Vagina (tissue), 2 donors: Measurements from ENCODE around the gene NAMPT. TPM values are rescaled to one million over a fixed set of nuclear protein-coding genes. Genes with fewer than 3 reads are reported as not detected.

ENCODE experiments used
- DNase-seq, 2 donors: peaks; one replicate each; pipeline ENCODE4 v3.0.0-alpha.2; 2017; ENCODE audit errors: extremely low spot score in 2 of 2
- H3K27ac ChIP-seq: fragments of 200-600 bp; sonication (generic); one replicate; pipeline ENCODE4 v1.5.1; 2019
- H3K27me3 ChIP-seq: fragments of 200-600 bp; sonication (generic); one replicate; pipeline ENCODE4 v1.5.1; 2019
- H3K36me3 ChIP-seq, 2 donors: fragments of 200-600 bp; sonication (generic); one replicate each; pipeline ENCODE4 v1.5.1; 2017 to 2019
- H3K4me1 ChIP-seq: fragments of 200-600 bp; sonication (generic); one replicate; pipeline ENCODE4 v1.5.1; 2019
- H3K4me3 ChIP-seq, 2 donors: fragments of 200-600 bp; sonication (generic); 1 replicate in 1 of 2; 2 replicates in 1 of 2; pipeline ENCODE4 v1.5.1; 2016 to 2019
- H3K9me3 ChIP-seq: fragments of 200-600 bp; sonication (generic); one replicate; pipeline ENCODE4 v1.5.1; 2019
- CTCF ChIP-seq, 3 experiments: fragments of 450-650 bp in 2 of 3; fragments of 200-600 bp in 1 of 3; sonication (generic) in 1 of 3; IDR thresholded peaks; one replicate each; pipeline ENCODE4 v1.5.1; 2017 to 2019; ENCODE audit warnings: antibody characterized with exemption in 3 of 3, mild to moderate bottlenecking in 2 of 3, moderate library complexity in 2 of 3
- POLR2A ChIP-seq, 2 donors: fragments of 450-650 bp; IDR thresholded peaks; one replicate each; pipeline ENCODE4 v1.6.1; 2017; ENCODE audit warnings: antibody characterized with exemption in 2 of 2, mild to moderate bottlenecking in 2 of 2, moderate library complexity in 2 of 2
- POLR2AphosphoS5 ChIP-seq, 2 donors: sonication (generic); formaldehyde crosslinking; IDR thresholded peaks; one replicate each; pipeline ENCODE4 v1.9.0; 2017; ENCODE audit warnings: antibody characterized with exemption in 2 of 2, mild to moderate bottlenecking in 2 of 2, low read depth in 1 of 2; ENCODE audit not compliant: insufficient read depth in 1 of 2
- intact Hi-C: fragments of 100-400 bp; cut with DNase I; formaldehyde crosslinking; loops from one replicate; pipeline ENCODE4 v1.15.1; 2023
- total RNA-seq: library from RNA; depleted of rRNA; stranded (reverse); fragments of >200 nt; gene quantifications from one replicate; pipeline ENCODE4 v1.2.3, GENCODE V29; 2016

The NAMPT gene
- total RNA-seq, 1 donor from 2014 or later = 400 TPM

- DNase-seq = no peak
- intact Hi-C loops = no loop called here
- TF ChIP-seq POLR2AphosphoS5 (IDR thresholded peaks at IDR 0.05; ENCODE audit: insufficient read depth in 1 of 2, low read depth in 1 of 2) (no peak), POLR2A (IDR thresholded peaks at IDR 0.05) (no peak), CTCF (IDR thresholded peaks at IDR 0.05) (no peak)
- H3K36me3 ChIP-seq = no peaks in the 10 kb centered on the region
- no peak overlapping the region for H3K27ac ChIP-seq
- no peaks in the 10 kb centered on the region for H3K27me3 ChIP-seq
- H3K4me1 ChIP-seq = no peaks in the 10 kb centered on the region
- no peak overlapping the region for H3K4me3 ChIP-seq
- H3K9me3 ChIP-seq = no peaks in the 10 kb centered on the region
Observed at GRCh38 chr7:106294334-106294733, 9.6 kb upstream of the NAMPT start.

GRCh38 chr7:106291247-106291646 lies 6.5 kb upstream of the NAMPT start:
- no peaks in the 10 kb centered on the region for H3K9me3 ChIP-seq
- H3K27me3 ChIP-seq = no peaks in the 10 kb centered on the region
- peaks cover 2% of the 10 kb centered on the region for H3K4me1 ChIP-seq
- H3K4me3 ChIP-seq = no peak overlapping the region
- intact Hi-C loops = no loop called here
- TF ChIP-seq POLR2A (IDR thresholded peaks at IDR 0.05) (no peak), POLR2AphosphoS5 (IDR thresholded peaks at IDR 0.05; ENCODE audit: insufficient read depth in 1 of 2, low read depth in 1 of 2) (no peak), CTCF (IDR thresholded peaks at IDR 0.05) (no peak)
- H3K27ac ChIP-seq = no peak overlapping the region
- no peak for DNase-seq
- no peaks in the 10 kb centered on the region for H3K36me3 ChIP-seq

GRCh38 chr7:106290319-106290718 lies 5.5 kb upstream of the NAMPT start:
- Histone ChIP-seq H3K4me1 (peaks cover 10% of the 10 kb centered on the region), H3K9me3 (no peaks in the 10 kb centered on the region), H3K4me3 (no peak overlapping the region), H3K36me3 (no peaks in the 10 kb centered on the region), H3K27me3 (no peaks in the 10 kb centered on the region), H3K27ac (peak overlapping the region; percentile 36)
- TF ChIP-seq CTCF (IDR thresholded peaks at IDR 0.05) (no peak), POLR2AphosphoS5 (IDR thresholded peaks at IDR 0.05; ENCODE audit: insufficient read depth in 1 of 2, low read depth in 1 of 2) (peak in 1 of 2 donors; percentile 28), POLR2A (IDR thresholded peaks at IDR 0.05) (no peak)
- intact Hi-C loops = no loop called here
- no peak for DNase-seq

GRCh38 chr7:106289848-106290247 lies 5.1 kb upstream of the NAMPT start:
- H3K9me3 ChIP-seq = no peaks in the 10 kb centered on the region
- TF ChIP-seq POLR2AphosphoS5 (IDR thresholded peaks at IDR 0.05; ENCODE audit: insufficient read depth in 1 of 2, low read depth in 1 of 2) (no peak), CTCF (IDR thresholded peaks at IDR 0.05) (no peak), POLR2A (IDR thresholded peaks at IDR 0.05) (no peak)
- intact Hi-C loops = no loop called here

GRCh38 chr7:106288263-106288662 lies 3.5 kb upstream of the NAMPT start:
- Histone ChIP-seq H3K36me3 (no peaks in the 10 kb centered on the region), H3K27me3 (no peaks in the 10 kb centered on the region), H3K27ac (no peak overlapping the region), H3K4me3 (no peak overlapping the region), H3K9me3 (no peaks in the 10 kb centered on the region), H3K4me1 (peaks cover 16% of the 10 kb centered on the region)
- DNase-seq = no peak
- intact Hi-C loops = no loop called here
- TF ChIP-seq CTCF (IDR thresholded peaks at IDR 0.05) = no peak
- no peak for TF ChIP-seq POLR2AphosphoS5 (IDR thresholded peaks at IDR 0.05; ENCODE audit: insufficient read depth in 1 of 2, low read depth in 1 of 2)
- TF ChIP-seq POLR2A (IDR thresholded peaks at IDR 0.05) = no peak

More at GRCh38 chr7:106289848-106290247, 5.1 kb upstream of the NAMPT start:
- Histone ChIP-seq H3K4me3 (no peak overlapping the region), H3K36me3 (no peaks in the 10 kb centered on the region), H3K4me1 (peaks cover 10% of the 10 kb centered on the region), H3K27ac (peak overlapping the region; percentile 6), H3K27me3 (no peaks in the 10 kb centered on the region)
- no peak for DNase-seq
